Skeletal muscle satellite cell (primary cell): Measurements from ENCODE around the gene E2F4.

Experiments
- H3K27me3 ChIP-seq: 2 replicates; pipeline ENCODE4 v1.7.0; 2013; ENCODE audit warnings: low read length; ENCODE audit not compliant: control insufficient read depth, insufficient read depth
- H3K36me3 ChIP-seq: 2 replicates; pipeline ENCODE4 v1.7.0; 2013; ENCODE audit warnings: mild to moderate bottlenecking, control low read depth, low read length; ENCODE audit not compliant: insufficient read depth
- H3K4me1 ChIP-seq: 2 replicates; pipeline ENCODE4 v1.7.0; 2013; ENCODE audit warnings: low read length; ENCODE audit not compliant: control insufficient read depth, insufficient read depth
- H3K4me2 ChIP-seq: 2 replicates; pipeline ENCODE4 v1.7.0; 2013; ENCODE audit warnings: mild to moderate bottlenecking, low read length
- H3K4me3 ChIP-seq: 2 replicates; pipeline ENCODE4 v1.7.0; 2013; ENCODE audit warnings: low read length
- H3K9ac ChIP-seq: 2 replicates; pipeline ENCODE4 v1.7.0; 2013; ENCODE audit warnings: mild to moderate bottlenecking, low read depth, low read length, moderate library complexity
- H3K9me3 ChIP-seq: replicated peaks from 2 replicates; pipeline ENCODE4 v1.7.0; 2013; ENCODE audit warnings: mild to moderate bottlenecking, control low read depth, low read length

The E2F4 gene

GRCh38 chr16:67238806-67239470 lies 47.0 kb downstream of the E2F4 start:
- H3K36me3 ChIP-seq = peaks cover 50% of the 10 kb centered on the region
- peaks cover 42% of the 10 kb centered on the region for H3K4me1 ChIP-seq
- no peak overlapping the region for H3K9ac ChIP-seq
- no peaks in the 10 kb centered on the region for H3K9me3 ChIP-seq
- no peak overlapping the region for H3K4me3 ChIP-seq
- H3K27me3 ChIP-seq = no peaks in the 10 kb centered on the region
- H3K4me2 ChIP-seq = no peak overlapping the region

DNA sequence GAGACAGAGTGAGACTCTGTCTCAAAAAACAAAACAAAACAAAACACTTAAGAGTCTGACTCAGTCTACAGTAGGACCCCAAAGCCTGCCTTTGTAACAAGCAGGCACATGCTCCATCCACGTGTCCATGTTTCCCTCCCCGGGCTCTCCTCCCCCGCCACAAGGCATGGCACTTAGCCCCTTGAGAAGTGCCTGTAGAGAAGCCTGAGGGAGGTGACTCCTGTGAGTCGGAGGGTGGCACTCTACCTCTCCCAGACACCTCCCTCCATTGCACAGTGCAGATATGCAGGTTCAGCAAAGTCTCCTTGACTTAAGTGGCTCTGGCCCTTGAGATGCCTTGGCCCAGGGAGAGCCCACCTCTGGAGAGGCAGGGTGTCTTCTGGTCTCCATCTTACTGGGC lies 48.6 kb downstream of the E2F4 start:
- H3K9me3 ChIP-seq = no peaks in the 10 kb centered on the region
- H3K9ac ChIP-seq = peak overlapping the region; percentile 79
- H3K27me3 ChIP-seq = no peaks in the 10 kb centered on the region
- H3K4me1 ChIP-seq = peaks cover 57% of the 10 kb centered on the region
- H3K4me3 ChIP-seq = no peak overlapping the region
- peaks cover 36% of the 10 kb centered on the region for H3K36me3 ChIP-seq
- H3K4me2 ChIP-seq = peak overlapping the region; percentile 46

- peaks cover 29% of the 10 kb centered on the region for H3K36me3 ChIP-seq
- H3K4me3 ChIP-seq = peak overlapping the region; percentile 36
- no peaks in the 10 kb centered on the region for H3K27me3 ChIP-seq
- peak overlapping the region; percentile 79 for H3K9ac ChIP-seq
- no peaks in the 10 kb centered on the region for H3K9me3 ChIP-seq
- H3K4me1 ChIP-seq = peaks cover 61% of the 10 kb centered on the region
- H3K4me2 ChIP-seq = peak overlapping the region; percentile 71
Observed at GRCh38 chr16:67241008-67241900, 49.3 kb downstream of the E2F4 start.

GRCh38 chr16:67242138-67242730 lies 50.3 kb downstream of the E2F4 start:
- no peak overlapping the region for H3K4me3 ChIP-seq
- H3K36me3 ChIP-seq = peaks cover 21% of the 10 kb centered on the region
- H3K9ac ChIP-seq = peak overlapping the region; percentile 79
- H3K4me1 ChIP-seq = peaks cover 61% of the 10 kb centered on the region
- H3K4me2 ChIP-seq = peak overlapping the region; percentile 71
- no peaks in the 10 kb centered on the region for H3K9me3 ChIP-seq
- no peaks in the 10 kb centered on the region for H3K27me3 ChIP-seq

DNA sequence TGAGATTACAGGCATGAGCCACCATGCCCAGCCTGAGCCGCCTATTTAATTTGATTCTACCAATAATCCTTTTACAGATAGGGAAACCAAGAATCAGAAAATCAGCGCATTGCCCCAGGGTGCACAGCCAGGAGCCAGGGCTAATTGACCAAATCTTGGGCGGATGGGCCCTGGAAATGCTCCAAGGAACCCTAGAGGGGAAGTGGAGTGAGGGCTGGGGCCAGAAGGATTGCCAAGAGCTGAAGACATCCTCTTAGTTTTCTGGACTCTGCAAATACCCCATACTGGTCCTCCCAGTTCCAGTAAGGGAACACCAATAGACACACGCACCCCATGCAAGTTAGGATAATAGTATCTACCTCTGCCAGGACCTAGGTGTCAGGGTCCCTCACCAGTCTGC lies 51.5 kb downstream of the E2F4 start:
- H3K4me2 ChIP-seq = peak overlapping the region; percentile 86

GRCh38 chr16:67244387-67245185 lies 52.6 kb downstream of the E2F4 start:
- peaks cover 79% of the 10 kb centered on the region for H3K4me1 ChIP-seq
- H3K36me3 ChIP-seq = no peaks in the 10 kb centered on the region
- H3K27me3 ChIP-seq = no peaks in the 10 kb centered on the region
- peak overlapping the region; percentile 86 for H3K4me2 ChIP-seq
- H3K9ac ChIP-seq = peak overlapping the region; percentile 82
- H3K9me3 ChIP-seq = no peaks in the 10 kb centered on the region
- peak overlapping the region; percentile 80 for H3K4me3 ChIP-seq

More for the DNA sequence above, 51.5 kb downstream of the E2F4 start:
- Histone ChIP-seq H3K9ac (peak overlapping the region; percentile 82), H3K36me3 (peaks cover 8% of the 10 kb centered on the region), H3K27me3 (no peaks in the 10 kb centered on the region), H3K4me3 (peak overlapping the region; percentile 43), H3K9me3 (no peaks in the 10 kb centered on the region), H3K4me1 (peaks cover 70% of the 10 kb centered on the region)

GRCh38 chr16:67245186-67245585 lies 53.2 kb downstream of the E2F4 start:
- no peaks in the 10 kb centered on the region for H3K36me3 ChIP-seq
- H3K9ac ChIP-seq = peak overlapping the region; percentile 82
- no peaks in the 10 kb centered on the region for H3K27me3 ChIP-seq
- no peaks in the 10 kb centered on the region for H3K9me3 ChIP-seq
- H3K4me3 ChIP-seq = peak overlapping the region; percentile 80
- peaks cover 79% of the 10 kb centered on the region for H3K4me1 ChIP-seq
- H3K4me2 ChIP-seq = peak overlapping the region; percentile 86

- peak overlapping the region; percentile 80 for H3K4me3 ChIP-seq
- no peaks in the 10 kb centered on the region for H3K36me3 ChIP-seq
- no peaks in the 10 kb centered on the region for H3K27me3 ChIP-seq
- H3K9ac ChIP-seq = peak overlapping the region; percentile 82
- no peaks in the 10 kb centered on the region for H3K9me3 ChIP-seq
- H3K4me2 ChIP-seq = peak overlapping the region; percentile 86
- peaks cover 74% of the 10 kb centered on the region for H3K4me1 ChIP-seq
Observed at GRCh38 chr16:67245674-67246080, 53.7 kb downstream of the E2F4 start.

DNA sequence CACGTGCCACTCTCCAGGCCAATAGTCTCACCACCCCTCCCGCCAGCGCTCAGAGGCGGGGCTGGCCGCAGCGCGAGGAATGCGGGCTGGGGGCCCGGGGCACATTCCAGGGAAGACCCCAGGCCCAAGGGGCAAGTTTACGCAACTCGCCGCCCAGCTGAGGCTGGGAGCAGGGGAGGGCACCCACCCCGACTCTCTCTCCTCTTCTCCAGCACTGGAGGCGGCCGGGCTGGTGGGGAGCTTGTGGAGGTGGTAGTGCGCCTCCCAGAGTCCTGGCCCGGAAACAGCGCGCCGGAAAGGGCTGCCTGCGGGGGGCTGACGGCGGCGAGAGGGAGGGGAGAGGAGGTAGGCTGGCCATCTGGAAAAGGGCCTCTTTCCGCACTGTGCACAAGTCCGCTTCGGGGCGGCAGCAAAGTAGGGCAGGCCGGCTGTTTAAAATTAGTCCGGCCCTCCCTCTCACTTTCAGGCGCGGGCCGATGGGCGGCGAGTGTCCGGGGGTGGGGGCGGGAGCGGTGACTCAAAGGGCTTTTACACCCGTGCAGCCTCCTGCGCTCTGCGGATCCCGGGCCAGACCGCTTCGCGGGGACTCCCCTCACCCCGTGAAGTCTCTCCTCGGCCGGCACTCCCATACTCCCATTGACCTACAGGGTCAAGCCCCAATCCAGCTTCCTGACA lies 54.3 kb downstream of the E2F4 start:
- peak overlapping the region; percentile 80 for H3K4me3 ChIP-seq
- H3K9ac ChIP-seq = peak overlapping the region; percentile 82
- H3K27me3 ChIP-seq = no peaks in the 10 kb centered on the region
- H3K4me2 ChIP-seq = peak overlapping the region; percentile 86
- peaks cover 69% of the 10 kb centered on the region for H3K4me1 ChIP-seq
- H3K36me3 ChIP-seq = no peaks in the 10 kb centered on the region
- no peaks in the 10 kb centered on the region for H3K9me3 ChIP-seq

DNA sequence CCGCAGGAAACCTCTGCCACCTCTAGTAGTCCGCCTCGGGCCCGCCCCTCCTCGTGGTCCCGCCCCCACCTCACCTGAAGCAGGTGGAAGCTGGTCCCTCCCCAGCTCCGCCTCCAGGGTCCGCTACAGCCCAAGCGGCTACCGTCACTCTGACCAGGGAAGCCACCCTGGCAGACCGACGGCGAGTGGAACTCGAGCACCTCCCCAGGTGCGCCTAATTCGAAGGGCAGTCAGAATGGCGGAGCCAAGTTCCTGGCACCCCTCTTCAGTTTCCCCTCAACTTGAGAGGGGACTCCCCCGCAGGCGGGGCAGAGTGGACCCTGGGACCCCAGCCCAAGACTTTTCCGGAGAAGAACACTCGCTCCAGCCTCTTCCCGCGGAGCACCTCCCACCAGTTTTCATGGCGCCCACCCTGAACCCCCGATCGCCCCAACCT lies 54.8 kb downstream of the E2F4 start:
- Histone ChIP-seq H3K4me1 (peaks cover 63% of the 10 kb centered on the region), H3K4me3 (peak overlapping the region; percentile 80), H3K36me3 (no peaks in the 10 kb centered on the region), H3K9ac (peak overlapping the region; percentile 82), H3K9me3 (no peaks in the 10 kb centered on the region), H3K27me3 (no peaks in the 10 kb centered on the region), H3K4me2 (peak overlapping the region; percentile 86)
